Breast epithelium (tissue), 3 donors: ENCODE measurements around the gene PDLIM7.

Experiments
- CTCF ChIP-seq, 3 donors: fragments of 450-650 bp; IDR thresholded peaks; one replicate each; pipeline ENCODE4 v1.5.1; 2016 to 2017; ENCODE audit warnings: antibody characterized with exemption in 3 of 3, mild to moderate bottlenecking in 3 of 3, moderate library complexity in 3 of 3
- POLR2A ChIP-seq: fragments of 450-650 bp; IDR thresholded peaks from one replicate; pipeline ENCODE4 v1.6.1; 2016; ENCODE audit warnings: antibody characterized with exemption, mild to moderate bottlenecking, moderate library complexity
- POLR2AphosphoS5 ChIP-seq, 3 donors: sonication (generic); formaldehyde crosslinking; IDR thresholded peaks; one replicate each; pipeline ENCODE4 v1.6.1; 2017; ENCODE audit warnings: antibody characterized with exemption in 3 of 3

- TF ChIP-seq CTCF (IDR thresholded peaks at IDR 0.05): no peak
- TF ChIP-seq POLR2A: no peak
- no peak for TF ChIP-seq POLR2AphosphoS5 (IDR thresholded peaks at IDR 0.05)
Observed at GRCh38 chr5:177442066-177442826, 55.2 kb downstream of the PDLIM7 start.
